ENCODE data around the gene C2orf92.

The C2orf92 gene

DNA sequence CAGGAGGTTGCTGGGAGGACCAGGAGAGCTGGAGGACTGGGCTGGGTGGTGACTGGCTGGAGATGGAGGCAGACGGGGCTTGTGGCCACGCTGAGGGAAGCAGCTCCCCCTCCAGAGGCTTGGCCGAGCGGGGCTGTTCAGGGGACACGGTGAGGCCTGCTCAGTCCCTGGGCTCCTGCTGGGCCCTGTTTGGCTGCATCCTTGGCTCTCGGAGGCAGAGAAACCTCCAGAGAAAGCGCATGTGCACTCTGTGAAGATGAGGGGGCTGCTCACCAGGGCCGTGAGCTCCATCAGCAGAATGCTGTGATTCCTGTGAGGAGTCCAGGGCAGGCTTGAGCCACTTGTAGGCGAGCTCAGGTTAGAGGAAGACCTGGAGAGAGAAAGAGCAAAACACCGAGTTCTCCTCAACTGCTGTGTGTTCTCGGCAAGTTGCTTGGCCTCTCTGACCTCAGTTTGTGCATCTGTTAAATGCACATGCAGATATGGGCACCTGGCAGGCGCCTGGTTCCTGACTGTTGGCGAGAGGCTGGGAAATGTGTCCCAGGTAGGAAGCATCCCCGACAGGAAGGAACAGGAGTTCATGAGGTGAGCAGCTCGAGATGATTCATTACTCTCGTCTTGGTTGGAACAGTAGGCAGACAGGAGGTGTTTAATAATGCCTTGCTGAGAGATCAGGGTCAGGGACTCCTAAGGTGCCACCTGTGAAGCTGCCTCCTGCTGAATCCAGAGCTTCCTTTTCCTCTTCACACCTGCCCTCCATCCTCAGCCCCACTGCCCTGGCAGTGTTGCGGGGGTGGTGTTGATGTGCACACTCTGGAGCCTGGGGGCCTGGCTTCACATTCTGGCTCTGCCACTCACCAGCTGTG lies 44.8 kb downstream of the C2orf92 start:
- DNase-seq (ENCODE audit: low read depth) = no peak

DNA sequence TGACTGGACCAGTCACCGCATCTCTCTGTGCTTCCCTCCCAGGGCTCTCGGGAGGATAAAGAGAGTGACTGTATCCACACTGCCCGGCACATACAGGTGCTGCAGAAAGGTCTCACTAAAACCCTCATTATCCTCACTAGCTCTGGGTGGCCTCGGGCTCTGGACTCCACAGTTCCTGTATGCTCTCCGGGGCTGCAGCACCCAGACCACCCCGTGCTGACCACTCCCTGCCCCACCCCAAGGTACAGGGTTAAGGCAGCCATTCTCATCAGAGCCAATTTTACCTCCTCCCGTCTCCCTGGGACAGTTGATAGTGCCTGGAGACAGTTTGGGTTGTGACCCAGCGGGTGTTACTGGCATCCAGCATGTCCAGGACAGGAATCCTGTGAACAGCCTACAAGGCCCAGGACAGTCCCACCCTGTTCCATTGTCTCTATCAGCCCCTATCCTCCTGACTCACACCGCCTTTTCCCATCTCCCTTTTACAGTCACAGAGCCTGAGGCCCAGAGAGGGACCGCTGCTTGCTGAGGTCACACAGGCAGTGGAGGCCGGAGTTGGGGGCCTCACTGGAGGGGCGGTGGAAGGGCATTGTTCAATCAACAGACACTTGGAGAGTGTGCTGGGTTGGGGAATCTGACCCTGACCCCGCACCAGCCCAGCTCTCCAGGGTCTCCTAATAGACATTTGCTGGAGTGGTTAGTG lies 45.6 kb downstream of the C2orf92 start:
- DNase-seq (ENCODE audit: low read depth) = no peak

DNA sequence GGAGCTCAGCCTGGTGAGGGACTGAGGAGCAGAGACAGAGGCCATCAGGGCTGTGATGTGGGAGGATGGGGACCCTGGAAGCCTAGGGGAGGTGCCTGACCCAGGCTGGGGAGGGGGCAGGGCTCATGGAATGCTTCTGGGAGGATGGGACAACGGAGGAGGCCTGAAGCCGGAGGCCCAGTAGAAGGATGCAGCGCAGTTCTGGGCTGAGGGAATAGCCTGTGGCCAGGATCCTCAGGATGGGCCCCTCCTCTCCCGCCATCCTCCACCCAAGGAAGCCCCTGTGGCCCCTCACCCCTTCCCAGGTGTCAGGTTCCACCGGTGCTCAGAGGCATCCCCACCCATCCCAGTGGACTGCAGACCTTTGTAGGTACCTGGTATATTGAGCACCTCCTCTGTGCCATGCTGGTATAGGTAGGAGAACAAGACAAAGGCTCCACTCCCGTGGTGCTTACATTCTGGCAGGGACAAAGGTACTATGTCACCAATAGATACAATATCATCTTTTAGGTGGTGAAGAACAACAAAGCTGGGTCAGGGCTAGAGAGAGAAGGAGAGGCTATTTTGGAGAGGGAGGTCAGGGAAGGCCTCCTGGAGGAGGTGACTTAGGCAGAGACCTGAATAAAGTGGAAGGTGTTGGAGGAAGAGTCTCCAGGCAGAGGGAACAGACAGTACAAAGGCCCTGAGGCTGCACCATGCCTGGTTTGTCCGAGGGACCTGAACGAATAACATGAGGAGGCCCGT lies 46.6 kb downstream of the C2orf92 start:
- no peak for DNase-seq (ENCODE audit: low read depth)

DNA sequence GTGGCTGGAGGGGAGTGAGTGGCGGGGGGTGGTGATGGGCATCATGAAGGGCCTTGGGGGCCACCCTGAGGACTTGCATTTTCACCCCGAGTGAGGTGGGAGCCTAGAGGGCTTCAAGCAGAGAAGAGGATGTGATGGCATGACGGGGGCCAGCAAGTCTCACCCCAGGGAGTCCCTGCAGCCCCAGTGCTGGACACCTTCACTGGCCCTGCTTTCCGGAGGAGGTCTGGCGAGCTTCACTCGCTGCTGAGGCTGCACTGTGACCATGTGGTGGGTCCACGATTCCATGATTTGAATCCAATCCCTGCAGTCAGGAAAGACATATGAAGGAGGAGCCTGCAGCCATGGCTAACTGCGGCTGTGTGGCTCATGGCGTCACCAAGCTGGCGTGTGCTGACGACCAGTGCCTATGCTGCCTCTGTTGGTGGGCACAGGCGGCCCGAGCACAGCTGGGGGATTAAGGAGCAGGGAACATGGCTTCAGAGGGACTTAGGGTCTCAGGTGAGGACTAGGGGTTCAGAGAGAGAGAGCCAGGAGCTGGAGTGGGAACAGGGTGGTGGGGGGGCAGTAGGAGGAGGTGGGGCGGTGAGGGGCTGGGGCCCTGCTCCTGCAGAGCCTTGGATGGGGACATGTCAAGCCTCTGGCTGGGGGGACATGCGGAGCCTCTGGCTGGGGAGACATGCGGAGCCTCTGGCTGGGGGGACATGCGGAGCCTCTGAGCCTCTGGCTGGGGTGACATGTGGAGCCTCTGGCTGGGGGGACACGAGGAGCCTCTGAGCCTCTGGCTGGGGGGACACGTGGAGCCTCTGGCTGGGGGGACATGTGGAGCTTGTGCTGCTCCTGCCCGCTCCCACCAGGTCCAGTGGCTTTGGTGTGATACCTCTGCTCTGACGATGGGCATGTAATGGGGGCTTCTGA lies 47.4 kb downstream of the C2orf92 start:
- DNase-seq (ENCODE audit: low read depth) = no peak

DNA sequence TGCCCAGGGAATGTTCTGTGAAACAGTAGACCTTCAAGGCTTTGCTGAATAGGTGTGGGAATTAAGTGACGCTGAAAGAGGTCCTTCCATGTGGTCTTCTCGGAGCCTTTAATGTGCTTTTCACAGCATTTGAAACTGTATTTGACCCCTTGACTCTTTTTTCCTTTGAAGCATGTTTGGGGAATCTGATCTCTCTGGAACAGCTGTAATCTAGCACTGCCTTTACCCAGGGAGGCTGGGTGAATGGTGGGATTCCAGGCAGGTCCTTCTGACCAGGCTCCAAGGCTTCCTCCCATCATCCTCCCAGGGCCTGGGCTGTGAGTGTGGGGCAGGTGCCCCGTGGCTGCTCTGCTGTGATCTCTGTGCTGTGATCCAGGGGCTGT lies 48.1 kb downstream of the C2orf92 start:
- DNase-seq (ENCODE audit: low read depth) = no peak

DNA sequence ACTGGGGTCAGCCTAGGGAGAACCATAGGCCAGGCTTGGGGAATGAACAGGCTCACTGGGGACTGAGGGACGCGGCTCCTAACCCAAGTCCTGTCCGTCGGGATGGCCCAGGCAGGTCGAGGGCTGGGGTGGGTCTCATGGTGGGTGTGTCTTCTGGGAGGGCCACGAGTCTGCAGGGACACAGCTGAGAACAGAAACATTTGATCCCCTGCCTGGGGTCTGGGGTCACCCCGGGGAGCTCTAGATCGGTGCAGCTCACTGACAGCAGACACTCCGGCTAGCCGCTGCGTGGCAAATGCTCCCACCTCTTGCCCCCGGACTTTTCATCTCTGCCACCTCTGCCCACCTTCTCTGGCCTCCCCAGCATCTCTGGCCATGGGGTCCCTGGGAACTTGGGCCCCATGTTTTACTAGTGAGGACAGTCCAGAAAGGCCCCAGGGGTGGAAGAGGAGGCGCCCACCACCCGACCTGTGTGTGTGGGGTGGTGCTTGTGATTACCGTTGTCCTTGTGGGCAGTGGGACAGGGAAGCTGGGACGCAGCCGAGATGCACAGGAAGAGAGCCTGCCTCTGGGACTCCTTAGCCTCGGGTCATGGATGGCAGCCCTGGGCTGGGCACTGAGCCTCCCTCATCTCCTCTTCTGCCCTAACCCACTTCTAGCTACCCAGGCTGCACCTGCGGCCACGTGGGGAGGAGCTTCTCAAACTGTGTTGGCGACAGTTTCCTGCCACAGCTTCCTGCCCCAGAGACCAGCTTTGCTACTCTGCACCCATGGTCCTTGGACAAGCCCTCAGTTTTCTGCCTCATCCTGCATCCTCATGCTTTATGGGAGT lies 48.8 kb downstream of the C2orf92 start:
- DNase-seq (ENCODE audit: low read depth) = no peak

DNA sequence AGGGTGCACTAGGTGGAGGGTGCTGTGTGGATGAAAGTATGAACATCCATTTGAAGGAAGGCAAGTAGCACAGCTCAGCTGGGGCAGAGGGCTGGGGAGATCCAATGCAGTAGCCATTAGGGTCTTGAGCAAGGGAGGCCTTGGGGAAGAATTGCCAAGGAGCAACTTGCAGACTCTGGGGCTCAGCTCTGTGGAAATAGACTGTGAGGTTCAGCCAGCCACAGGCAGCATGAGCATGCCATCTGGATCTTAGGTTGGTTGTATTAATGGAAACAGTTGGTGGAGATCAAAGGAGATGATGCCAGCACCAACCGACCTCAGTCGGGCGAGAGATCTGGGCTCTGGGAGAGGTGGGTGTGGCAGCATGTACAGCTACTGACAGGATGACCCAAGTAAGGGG lies 49.4 kb downstream of the C2orf92 start:
- no peak for DNase-seq (ENCODE audit: low read depth)

DNA sequence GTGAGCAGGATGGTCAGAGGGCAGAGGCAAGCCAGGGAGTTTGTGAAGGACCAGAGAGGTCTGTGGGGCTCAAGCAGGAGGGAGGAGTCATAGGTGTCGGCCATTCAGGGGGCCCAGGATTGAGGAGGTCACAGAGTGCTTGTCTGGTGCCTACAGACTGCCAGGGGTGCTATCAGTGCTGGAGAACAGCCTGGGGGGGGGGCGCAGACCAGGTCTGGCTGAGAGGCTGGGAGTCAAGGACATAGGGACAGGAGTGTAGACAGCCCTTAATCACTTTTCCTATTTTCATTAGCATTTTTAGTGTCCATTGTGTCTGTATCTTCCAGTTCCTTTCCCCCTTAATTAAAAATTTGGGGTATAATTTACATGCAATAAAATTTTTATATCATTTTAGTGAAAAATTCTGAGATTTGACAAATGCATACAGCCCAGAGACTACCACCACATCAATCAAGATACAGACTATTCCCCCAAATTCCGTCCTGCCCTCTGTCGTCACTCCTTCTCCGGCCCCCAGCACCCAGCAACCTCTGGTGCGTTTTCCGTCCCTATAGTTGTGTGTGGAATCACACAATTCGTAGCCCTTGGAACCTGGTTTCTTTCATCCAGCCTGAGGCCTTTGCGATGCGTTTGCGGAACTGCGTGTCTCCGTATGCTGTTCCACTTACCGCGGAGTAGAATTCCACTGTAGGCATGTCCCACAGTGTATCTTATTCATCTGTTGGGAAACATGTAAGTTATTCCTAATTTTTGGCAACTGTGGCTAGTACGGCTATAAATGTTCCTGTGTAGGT lies 50.0 kb downstream of the C2orf92 start:
- no peak for DNase-seq (ENCODE audit: low read depth)

DNA sequence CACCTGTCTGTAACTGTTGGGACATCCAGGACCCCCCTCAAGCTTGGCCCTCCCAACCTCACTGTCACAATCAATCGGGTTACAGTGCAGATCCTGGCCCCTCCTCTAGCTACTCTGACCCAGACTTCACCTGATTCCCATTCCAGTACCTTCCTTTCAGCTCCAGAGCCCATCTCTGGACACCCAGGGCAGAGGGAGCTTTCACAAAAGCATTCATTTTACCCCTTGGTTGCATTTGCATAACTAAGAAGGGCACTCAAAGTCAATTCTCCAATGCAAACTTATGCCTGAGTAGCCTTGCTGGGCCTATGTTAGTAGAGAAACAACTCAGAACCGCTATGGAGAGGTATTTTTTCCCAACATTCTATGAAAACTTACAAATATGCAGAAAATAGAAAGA lies 51.2 kb downstream of the C2orf92 start:
- DNase-seq (ENCODE audit: low read depth) = no peak

DNA sequence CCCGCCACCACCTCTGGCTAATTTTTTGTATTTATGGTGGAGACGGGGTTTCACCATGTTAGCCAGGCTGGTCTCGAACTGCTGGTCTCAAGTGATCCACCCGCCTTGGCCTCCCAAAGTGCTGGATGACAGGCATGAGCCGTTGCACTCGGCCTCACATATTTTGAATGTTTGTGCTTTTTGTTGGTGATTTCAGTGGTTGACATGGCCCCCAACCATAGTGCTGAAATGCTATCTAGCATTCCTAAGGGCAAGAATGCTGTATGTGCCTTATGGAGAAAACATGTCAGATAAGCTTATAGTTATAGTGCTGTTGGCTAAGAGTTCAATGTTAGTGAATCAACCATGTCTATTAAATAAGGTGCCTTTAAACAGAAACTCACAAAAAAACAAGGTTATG lies 52.7 kb downstream of the C2orf92 start:
- DNase-seq (ENCODE audit: low read depth) = no peak

DNA sequence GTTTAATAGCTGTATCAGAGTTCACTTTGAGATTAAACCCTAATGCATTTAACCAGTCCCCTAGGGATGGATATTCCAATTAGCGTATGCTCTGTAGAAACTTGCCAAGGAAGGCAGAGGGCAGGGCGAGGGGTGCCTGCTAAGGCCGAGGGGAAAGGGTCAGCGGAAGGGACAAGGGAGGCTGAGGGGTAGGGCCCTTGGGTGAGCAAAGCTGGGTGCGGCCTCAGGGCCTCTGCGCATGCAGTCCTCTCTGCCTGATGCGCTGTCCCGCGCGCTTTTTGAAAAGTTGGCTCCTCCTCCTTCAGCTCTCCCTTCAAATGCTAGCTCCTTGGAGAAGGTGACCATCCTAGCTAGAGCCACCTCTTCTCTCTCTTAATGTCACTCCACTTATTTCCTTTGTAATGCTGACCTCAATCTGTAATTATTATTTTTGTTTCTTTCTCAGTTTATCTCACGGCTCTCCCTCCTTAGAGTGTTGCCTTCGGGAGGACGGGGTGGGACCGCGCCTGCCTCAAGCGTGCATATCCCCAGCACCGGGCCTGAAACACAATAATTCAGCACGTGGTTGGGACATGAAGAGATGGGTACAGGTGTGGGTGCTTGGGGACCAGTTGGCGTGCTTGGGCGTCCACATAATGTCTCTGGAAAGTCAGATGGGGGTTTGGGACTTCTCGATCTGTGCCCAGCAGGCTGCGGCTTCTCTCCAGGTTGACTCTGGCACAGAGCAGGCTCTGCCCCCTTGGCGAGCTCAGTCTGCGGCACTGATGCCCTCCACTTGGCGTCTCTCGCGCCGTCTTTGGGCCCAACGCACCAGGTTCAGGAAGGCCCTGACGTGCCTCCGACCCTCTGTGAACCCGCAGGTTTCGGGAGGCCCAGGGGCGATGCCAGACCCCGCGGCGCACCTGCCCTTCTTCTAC lies 53.9 kb downstream of the C2orf92 start:
- no peak for DNase-seq (ENCODE audit: low read depth)

DNA sequence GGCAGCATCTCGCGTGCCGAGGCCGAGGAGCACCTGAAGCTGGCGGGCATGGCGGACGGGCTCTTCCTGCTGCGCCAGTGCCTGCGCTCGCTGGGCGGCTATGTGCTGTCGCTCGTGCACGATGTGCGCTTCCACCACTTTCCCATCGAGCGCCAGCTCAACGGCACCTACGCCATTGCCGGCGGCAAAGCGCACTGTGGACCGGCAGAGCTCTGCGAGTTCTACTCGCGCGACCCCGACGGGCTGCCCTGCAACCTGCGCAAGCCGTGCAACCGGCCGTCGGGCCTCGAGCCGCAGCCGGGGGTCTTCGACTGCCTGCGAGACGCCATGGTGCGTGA lies 54.5 kb downstream of the C2orf92 start:
- no peak for DNase-seq (ENCODE audit: low read depth)

DNA sequence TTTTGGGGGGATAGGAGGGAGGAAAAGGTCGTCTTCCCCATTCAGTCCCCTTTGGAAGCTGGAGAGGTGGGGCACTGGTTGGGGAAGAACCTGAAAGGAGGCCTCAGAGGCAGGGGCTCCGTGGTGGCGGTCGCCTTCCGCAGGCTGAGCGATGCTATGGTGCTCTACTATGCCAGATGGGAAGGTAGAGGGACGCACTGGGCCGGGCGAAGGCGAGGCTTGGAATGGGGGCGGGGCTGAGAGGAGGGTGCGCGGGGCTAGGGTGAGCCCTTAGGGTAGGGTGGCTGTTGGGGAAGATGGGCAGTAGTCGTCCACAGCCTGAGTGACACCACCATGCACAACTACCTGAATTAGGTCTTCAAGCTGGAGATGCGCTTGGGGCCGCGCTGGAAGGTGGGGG lies 55.0 kb downstream of the C2orf92 start:
- no peak for DNase-seq (ENCODE audit: low read depth)

DNA sequence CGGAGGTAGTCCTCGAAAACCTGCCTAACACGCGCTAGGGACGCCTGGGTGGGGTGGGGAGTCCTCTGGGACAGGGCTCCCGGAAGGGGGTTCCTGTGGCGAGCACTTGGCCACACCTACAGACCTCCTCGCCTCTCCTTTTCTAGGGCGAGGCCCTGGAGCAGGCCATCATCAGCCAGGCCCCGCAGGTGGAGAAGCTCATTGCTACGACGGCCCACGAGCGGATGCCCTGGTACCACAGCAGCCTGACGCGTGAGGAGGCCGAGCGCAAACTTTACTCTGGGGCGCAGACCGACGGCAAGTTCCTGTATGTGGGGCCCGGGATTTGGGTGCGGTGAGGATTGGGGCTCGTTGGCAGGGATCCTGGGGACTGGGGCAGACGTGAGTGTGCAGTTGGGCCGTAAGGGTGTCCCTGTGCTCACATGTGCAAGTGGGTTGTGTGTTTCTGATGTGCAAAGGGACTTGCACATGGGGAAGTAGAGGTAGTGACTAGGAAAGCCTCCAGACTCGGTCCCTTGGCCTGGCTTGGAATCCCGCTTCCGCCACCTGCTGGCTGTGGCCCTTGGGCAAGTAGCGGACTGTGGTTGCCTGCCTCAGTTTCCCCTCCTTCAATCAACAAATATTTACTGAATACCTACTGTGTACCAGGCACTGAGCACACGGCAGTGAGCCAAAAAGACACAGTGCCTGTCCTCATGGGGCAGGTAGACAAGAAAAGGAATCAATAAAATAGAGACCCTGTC lies 55.6 kb downstream of the C2orf92 start:
- DNase-seq (ENCODE audit: low read depth) = no peak

DNA sequence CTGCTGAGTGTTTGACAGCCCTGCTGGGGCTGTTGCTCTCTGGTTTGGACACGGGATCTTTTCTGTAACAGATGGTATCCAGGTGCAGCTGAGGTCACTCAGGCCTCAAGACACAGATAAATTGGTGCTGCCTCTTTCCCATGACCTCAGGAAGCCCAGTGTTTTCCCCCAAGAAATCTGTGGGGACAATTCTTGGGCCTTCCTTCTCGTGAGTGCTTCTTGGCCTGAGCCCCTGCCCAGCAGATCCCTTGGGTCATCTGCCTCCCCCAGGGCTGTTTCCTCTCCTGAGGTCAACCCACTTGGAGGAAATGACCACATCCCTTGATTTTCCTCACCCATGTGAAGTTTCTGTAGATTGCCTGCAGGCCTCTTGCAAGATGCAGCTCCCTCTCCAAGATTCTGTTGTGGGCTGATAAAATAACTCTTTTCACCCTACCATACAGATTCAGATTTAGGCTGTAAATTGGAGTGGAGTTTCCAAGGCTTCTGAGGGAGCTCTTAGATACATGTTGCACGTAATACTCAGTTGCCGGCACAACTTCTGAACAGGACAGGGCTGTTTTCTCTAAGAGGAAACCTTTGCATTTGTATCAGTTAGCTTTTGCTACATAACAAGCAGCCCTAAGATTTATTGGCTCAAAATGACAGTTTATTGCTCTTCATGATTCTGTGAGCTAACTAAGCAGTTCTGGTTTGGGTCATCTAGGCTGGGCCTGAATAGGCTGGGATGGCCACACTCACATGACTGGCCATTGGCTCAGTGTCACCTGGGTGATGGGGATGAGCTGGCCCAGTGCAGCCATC lies 57.0 kb downstream of the C2orf92 start:
- DNase-seq (ENCODE audit: low read depth) = no peak

DNA sequence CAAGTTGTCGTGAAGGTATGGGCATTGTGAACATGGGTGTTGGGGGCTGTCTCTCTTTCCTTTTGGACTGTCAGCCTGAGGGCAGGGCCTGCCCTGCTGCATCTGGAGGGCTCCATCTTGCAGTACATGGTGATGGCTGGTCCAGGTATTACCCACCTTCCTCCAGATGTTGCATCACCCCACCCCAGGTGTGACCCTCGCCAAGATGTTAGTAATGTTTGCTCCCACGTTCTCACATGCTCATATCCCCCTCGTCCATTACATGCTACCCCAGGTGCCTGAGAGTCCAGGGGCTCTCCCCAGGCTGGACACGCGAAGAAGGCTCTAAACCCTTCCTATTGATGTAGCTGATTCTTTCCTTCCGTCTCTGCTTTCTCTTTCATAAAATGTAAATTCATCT lies 57.8 kb downstream of the C2orf92 start:
- no peak for DNase-seq (ENCODE audit: low read depth)

DNA sequence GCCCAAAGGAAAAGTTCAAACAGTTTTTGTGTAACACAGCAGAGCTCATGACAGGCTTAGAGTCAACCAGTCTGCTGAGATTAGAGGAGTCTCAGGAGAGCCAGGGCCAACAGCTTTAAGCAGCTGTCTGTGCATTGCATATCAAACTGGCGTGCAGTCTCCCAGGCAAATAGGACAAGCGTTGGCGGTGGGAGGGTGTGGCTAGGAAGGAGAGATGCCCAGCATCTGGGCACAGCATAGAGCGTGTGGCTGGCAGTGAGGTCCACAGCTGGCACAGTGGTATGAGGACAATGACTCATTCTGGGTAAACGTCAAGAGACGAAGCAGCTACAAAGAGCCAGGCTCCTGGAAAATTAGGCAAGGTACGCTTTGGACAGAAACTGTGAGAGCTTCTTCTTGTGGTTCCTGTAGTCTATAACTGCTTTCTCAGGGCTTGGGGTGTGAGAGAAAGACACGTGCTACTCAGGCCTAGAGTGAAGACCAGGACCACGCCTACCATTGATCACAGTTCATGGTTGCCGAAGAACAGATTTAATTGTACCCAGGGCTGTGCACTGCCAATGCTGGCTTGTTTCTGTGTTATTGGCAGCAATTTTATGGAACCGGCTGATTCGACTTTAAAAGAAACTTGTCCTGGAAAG lies 58.7 kb downstream of the C2orf92 start:
- no peak for DNase-seq (ENCODE audit: low read depth)

Data from HS-5 (cell line).